Liver (tissue), 9 donors: ENCODE data around the gene TMEM236. TPM values are rescaled to one million over a fixed set of nuclear protein-coding genes. Genes with fewer than 3 reads are reported as not detected.
A peak's percentile ranks its signal among the peaks of the same experiment; 100 is the strongest.

Experiments used
- DNase-seq: peaks from one replicate; pipeline ENCODE4 v3.0.0-alpha.2; 2017; ENCODE audit warnings: low spot score
- H3K27ac ChIP-seq, 2 donors: one replicate each; pipeline ENCODE4 v1.7.0; 2013; ENCODE audit warnings: inconsistent platforms in 2 of 2, low read length in 2 of 2, control low read depth in 1 of 2, low read depth in 1 of 2, mild to moderate bottlenecking in 1 of 2
- H3K27me3 ChIP-seq, 4 donors: one replicate each; pipeline versions ENCODE4 v1.6.1 to v1.7.0; 2013; ENCODE audit warnings: low read length in 3 of 4, inconsistent platforms in 1 of 4, mild to moderate bottlenecking in 1 of 4, moderate library complexity in 1 of 4; ENCODE audit not compliant: control insufficient read depth in 4 of 4, insufficient read depth in 4 of 4
- H3K36me3 ChIP-seq, 4 donors: one replicate each; pipeline versions ENCODE4 v1.6.1 to v1.7.0; 2013; ENCODE audit warnings: low read length in 3 of 4, mild to moderate bottlenecking in 3 of 4, low read depth in 1 of 4, moderate library complexity in 1 of 4; ENCODE audit not compliant: control insufficient read depth in 4 of 4, insufficient read depth in 3 of 4
- H3K4me1 ChIP-seq, 4 donors: one replicate each; pipeline versions ENCODE4 v1.6.1 to v1.7.0; 2013; ENCODE audit warnings: low read length in 3 of 4, mild to moderate bottlenecking in 3 of 4, moderate library complexity in 1 of 4; ENCODE audit not compliant: control insufficient read depth in 4 of 4, insufficient read depth in 4 of 4
- H3K4me3 ChIP-seq, 3 donors: one replicate each; pipeline versions ENCODE4 v1.6.1 to v1.7.0; 2013; ENCODE audit warnings: low read length in 3 of 3, control low read depth in 1 of 3, low read depth in 1 of 3, mild to moderate bottlenecking in 1 of 3
- H3K9ac ChIP-seq, 2 donors: one replicate each; pipeline ENCODE4 v1.7.0; 2013; ENCODE audit warnings: low read length in 2 of 2, mild to moderate bottlenecking in 2 of 2, moderate library complexity in 2 of 2, control low read depth in 1 of 2, low read depth in 1 of 2
- H3K9me3 ChIP-seq, 4 donors: one replicate each; pipeline versions ENCODE4 v1.6.1 to v1.7.0; 2013; ENCODE audit warnings: low read length in 3 of 4; ENCODE audit not compliant: control insufficient read depth in 4 of 4
- CTCF ChIP-seq: fragments of 150-350 bp; IDR thresholded peaks from 2 replicates; pipeline ENCODE4 v1.5.1; 2017; ENCODE audit warnings: improper control_type of control experiment, low read depth, low read length; ENCODE audit not compliant: missing input control
- EGR1 ChIP-seq, 2 donors: IDR thresholded peaks; 2 replicates each; pipeline ENCODE4 v1.6.1; 2016 to 2018; ENCODE audit warnings: antibody characterized with exemption in 2 of 2, low read depth in 2 of 2
- FOXA1 ChIP-seq: IDR thresholded peaks from 2 replicates; pipeline ENCODE4 v1.6.1; 2016; ENCODE audit warnings: antibody characterized with exemption
- FOXA2 ChIP-seq: IDR thresholded peaks from 2 replicates; pipeline ENCODE4 v1.6.1; 2016; ENCODE audit warnings: antibody characterized with exemption
- GABPA ChIP-seq, 2 donors: IDR thresholded peaks in 1 of 2; conservative IDR thresholded peaks in 1 of 2; 2 replicates each; pipeline ENCODE4 v1.6.1; 2016; ENCODE audit warnings: antibody characterized with exemption in 2 of 2, mild to moderate bottlenecking in 1 of 2, moderate library complexity in 1 of 2
- HNF4A ChIP-seq, 2 donors: conservative IDR thresholded peaks; 2 replicates each; pipeline ENCODE4 v1.6.1; 2016; ENCODE audit warnings: antibody characterized with exemption in 2 of 2, mild to moderate bottlenecking in 2 of 2
- HNF4G ChIP-seq: IDR thresholded peaks from 2 replicates; pipeline ENCODE4 v1.6.1; 2016; ENCODE audit warnings: antibody characterized with exemption
- JUND ChIP-seq, 2 donors: IDR thresholded peaks; 2 replicates each; pipeline ENCODE4 v1.6.1; 2016; ENCODE audit warnings: antibody characterized with exemption in 2 of 2
- MAX ChIP-seq: IDR thresholded peaks from 2 replicates; pipeline ENCODE4 v1.6.1; 2016; ENCODE audit warnings: antibody characterized with exemption
- NR2F2 ChIP-seq: IDR thresholded peaks from 2 replicates; pipeline ENCODE4 v1.6.1; 2016; ENCODE audit warnings: antibody characterized with exemption
- RAD21 ChIP-seq, 2 donors: IDR thresholded peaks; 2 replicates each; pipeline ENCODE4 v1.6.1; 2016; ENCODE audit warnings: antibody characterized with exemption in 2 of 2, mild to moderate bottlenecking in 2 of 2
- REST ChIP-seq: IDR thresholded peaks from 2 replicates; pipeline ENCODE4 v1.6.1; 2016; ENCODE audit warnings: antibody characterized with exemption, mild to moderate bottlenecking
- RXRA ChIP-seq, 2 donors: IDR thresholded peaks; 2 replicates each; pipeline ENCODE4 v1.6.1; 2017 to 2018; ENCODE audit warnings: antibody characterized with exemption in 2 of 2, mild to moderate bottlenecking in 1 of 2
- SP1 ChIP-seq: IDR thresholded peaks from 2 replicates; pipeline ENCODE4 v1.6.1; 2018; ENCODE audit warnings: antibody characterized with exemption, mild to moderate bottlenecking
- TAF1 ChIP-seq: conservative IDR thresholded peaks from 2 replicates; pipeline ENCODE4 v1.6.1; 2016; ENCODE audit warnings: antibody characterized with exemption, mild to moderate bottlenecking
- YY1 ChIP-seq: IDR thresholded peaks from 2 replicates; pipeline ENCODE4 v1.6.1; 2016; ENCODE audit warnings: antibody characterized with exemption, mild to moderate bottlenecking
- ZBTB33 ChIP-seq: IDR thresholded peaks from 2 replicates; pipeline ENCODE4 v1.6.1; 2016; ENCODE audit warnings: antibody characterized with exemption
- WGBS: extraction: QIAGEN DNeasy Blood & Tissue Kit; methylation state at CpG from one replicate; pipeline ENCODE4 v1.1.7; 2013; 5-methylcytosine and 5-hydroxymethylcytosine counted together
- polyA plus RNA-seq, 2 donors: library from polyadenylated mRNA; stranded (reverse) in 1 of 2; unstranded in 1 of 2; fragments of 200-250 nt in 1 of 2; fragments of >200 nt in 1 of 2; fragmentation: Nextera tagmentation in 1 of 2; extraction: Ambion mirVana in 1 of 2; gene quantifications; one replicate each; pipeline versions ENCODE4 v1.2.1 to v1.2.3, GENCODE V29; 2013 to 2015
- total RNA-seq, 2 donors: library from RNA; depleted of rRNA; stranded (reverse); fragments of >200 nt; gene quantifications; one replicate each; pipeline ENCODE4 v1.2.3, GENCODE V29; 2014
- donor health status: healthy.
- donor health status: healthy.
- donor health status: healthy.
- donor health status: healthy.
- donor health status: healthy.

Gene TMEM236
- total and polyA plus RNA-seq, 4 donors: 0.07 to 0.28 (median 0.12) TPM

- TF ChIP-seq ZBTB33 (no peak), RXRA (IDR thresholded peaks at IDR 0.05) (no peak), SP1 (peak; percentile 28), TAF1 (no peak)
These were observed 7.6 kb upstream of the TMEM236 start (continued) for GRCh38 chr10:17744341-17744861.

GRCh38 chr10:17747883-17748550 is 4.0 kb upstream of the TMEM236 start:
- H3K27ac ChIP-seq: no peak overlapping the region
- H3K9me3 ChIP-seq: no peaks in the 10 kb centered on the region
- DNase-seq: no peak
- H3K4me1 ChIP-seq: no peaks in the 10 kb centered on the region
- 83% methylated on average over 10 of the region's 10 CpGs for WGBS
- no peaks in the 10 kb centered on the region for H3K36me3 ChIP-seq
- H3K4me3 ChIP-seq: no peak overlapping the region
- H3K9ac ChIP-seq: no peak overlapping the region
- TF ChIP-seq HNF4G (no peak), FOXA1 (no peak)
- no peaks in the 10 kb centered on the region for H3K27me3 ChIP-seq

GRCh38 chr10:17749890-17750289 is 2.1 kb upstream of the TMEM236 start:
- TF ChIP-seq FOXA1 (no peak), HNF4A (conservative IDR thresholded peaks at IDR 0.05) (no peak), REST (no peak), SP1 (no peak), RAD21 (IDR thresholded peaks at IDR 0.05) (no peak), NR2F2 (no peak), HNF4G (no peak), CTCF (no peak), GABPA (IDR thresholded peaks at IDR 0.05 in 1 of 2, conservative IDR thresholded peaks at IDR 0.05 in 1 of 2) (no peak), TAF1 (no peak), ZBTB33 (no peak), MAX (no peak), EGR1 (IDR thresholded peaks at IDR 0.05; ENCODE audit: low read depth in 2 of 2) (no peak), RXRA (IDR thresholded peaks at IDR 0.05) (no peak), FOXA2 (no peak), YY1 (no peak), JUND (IDR thresholded peaks at IDR 0.05) (no peak)
- H3K9me3 ChIP-seq: no peaks in the 10 kb centered on the region
- H3K9ac ChIP-seq: no peak overlapping the region
- H3K27me3 ChIP-seq: no peaks in the 10 kb centered on the region
- DNase-seq: no peak
- no peak overlapping the region for H3K27ac ChIP-seq
- no peaks in the 10 kb centered on the region for H3K4me1 ChIP-seq
- H3K36me3 ChIP-seq: no peaks in the 10 kb centered on the region
- H3K4me3 ChIP-seq: no peak overlapping the region
- 96% methylated on average over 8 of the region's 8 CpGs for WGBS
